ENCODE data around the gene TROAP.

Gene TROAP

GRCh38 chr12:49345825-49346658, 23.0 kb downstream of the TROAP start (continued):
- TF ChIP-seq KLF16 (tag by site-specific recombination; IDR thresholded peaks at IDR 0.05) (no peak), WT1 (tag by site-specific recombination; IDR thresholded peaks at IDR 0.05) (0 out of 2 replicates have a peak, but pooled peaks have one; percentile 33), PRDM1 (tag by site-specific recombination; IDR thresholded peaks at IDR 0.05) (peak; percentile 50; the same call in 1 of the 2 replicates), GLI4 (tag by site-specific recombination; IDR thresholded peaks at IDR 0.05) (no peak), SETDB1 (IDR thresholded peaks at IDR 0.05; ENCODE audit: insufficient read length, low read length) (no peak), ZBTB1 (tag by site-specific recombination; IDR thresholded peaks at IDR 0.05) (no peak), ZXDB (tag by site-specific recombination; IDR thresholded peaks at IDR 0.05) (0 out of 2 replicates have a peak, but pooled peaks have one; percentile 9), TRIM28 (IDR thresholded peaks at IDR 0.05; ENCODE audit: borderline replicate concordance, low read length) (no peak), ZBTB20 (tag by site-specific recombination; IDR thresholded peaks at IDR 0.05) (peak; percentile 12; the same call in 1 of the 2 replicates), GFI1B (tag by site-specific recombination; IDR thresholded peaks at IDR 0.05) (0 out of 2 replicates have a peak, but pooled peaks have one; percentile 16), ZBTB8A (tag by site-specific recombination; IDR thresholded peaks at IDR 0.05) (no peak), GLIS2 (tag by site-specific recombination; IDR thresholded peaks at IDR 0.05) (peak; percentile 2; the same call in 1 of the 2 replicates), ZNF175 (tag by site-specific recombination; IDR thresholded peaks at IDR 0.05) (no peak), ZNF324 (tag by site-specific recombination; IDR thresholded peaks at IDR 0.05) (0 out of 2 replicates have a peak, but pooled peaks have one; percentile 16), ZNF394 (tag by site-specific recombination; IDR thresholded peaks at IDR 0.05; ENCODE audit: borderline replicate concordance) (peak; percentile 52; the same call in 1 of the 2 replicates), ZFHX2 (tag by site-specific recombination; conservative IDR thresholded peaks at IDR 0.05) (peak; percentile 92), KLF1 (tag by site-specific recombination; IDR thresholded peaks at IDR 0.05) (peak; percentile 79), SP7 (tag by site-specific recombination; IDR thresholded peaks at IDR 0.05) (no peak; the same call in none of the 2 replicates), ZNF274 (IDR thresholded peaks at IDR 0.05; ENCODE audit: low read length) (no peak), ZNF274 (tag by site-specific recombination; IDR thresholded peaks at IDR 0.05; ENCODE audit: borderline replicate concordance) (no peak), EGR2 (tag by site-specific recombination; IDR thresholded peaks at IDR 0.05; ENCODE audit: low read depth) (peak; percentile 85), ZEB2 (tag by site-specific recombination; IDR thresholded peaks at IDR 0.05) (no peak), ZNF132 (tag by site-specific recombination; IDR thresholded peaks at IDR 0.05; ENCODE audit: borderline replicate concordance) (no peak), ZNF621 (tag by site-specific recombination; IDR thresholded peaks at IDR 0.05) (no peak)
- TF ChIP-seq, protein P1, sequence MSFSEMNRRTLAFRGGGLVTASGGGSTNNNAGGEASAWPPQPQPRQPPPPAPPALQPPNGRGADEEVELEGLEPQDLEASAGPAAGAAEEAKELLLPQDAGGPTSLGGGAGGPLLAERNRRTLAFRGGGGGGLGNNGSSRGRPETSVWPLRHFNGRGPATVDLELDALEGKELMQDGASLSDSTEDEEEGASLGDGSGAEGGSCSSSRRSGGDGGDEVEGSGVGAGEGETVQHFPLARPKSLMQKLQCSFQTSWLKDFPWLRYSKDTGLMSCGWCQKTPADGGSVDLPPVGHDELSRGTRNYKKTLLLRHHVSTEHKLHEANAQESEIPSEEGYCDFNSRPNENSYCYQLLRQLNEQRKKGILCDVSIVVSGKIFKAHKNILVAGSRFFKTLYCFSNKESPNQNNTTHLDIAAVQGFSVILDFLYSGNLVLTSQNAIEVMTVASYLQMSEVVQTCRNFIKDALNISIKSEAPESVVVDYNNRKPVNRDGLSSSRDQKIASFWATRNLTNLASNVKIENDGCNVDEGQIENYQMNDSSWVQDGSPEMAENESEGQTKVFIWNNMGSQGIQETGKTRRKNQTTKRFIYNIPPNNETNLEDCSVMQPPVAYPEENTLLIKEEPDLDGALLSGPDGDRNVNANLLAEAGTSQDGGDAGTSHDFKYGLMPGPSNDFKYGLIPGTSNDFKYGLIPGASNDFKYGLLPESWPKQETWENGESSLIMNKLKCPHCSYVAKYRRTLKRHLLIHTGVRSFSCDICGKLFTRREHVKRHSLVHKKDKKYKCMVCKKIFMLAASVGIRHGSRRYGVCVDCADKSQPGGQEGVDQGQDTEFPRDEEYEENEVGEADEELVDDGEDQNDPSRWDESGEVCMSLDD (tag by site-specific recombination; IDR thresholded peaks at IDR 0.05), result peak; percentile 25
- TF ChIP-seq, protein P2, sequence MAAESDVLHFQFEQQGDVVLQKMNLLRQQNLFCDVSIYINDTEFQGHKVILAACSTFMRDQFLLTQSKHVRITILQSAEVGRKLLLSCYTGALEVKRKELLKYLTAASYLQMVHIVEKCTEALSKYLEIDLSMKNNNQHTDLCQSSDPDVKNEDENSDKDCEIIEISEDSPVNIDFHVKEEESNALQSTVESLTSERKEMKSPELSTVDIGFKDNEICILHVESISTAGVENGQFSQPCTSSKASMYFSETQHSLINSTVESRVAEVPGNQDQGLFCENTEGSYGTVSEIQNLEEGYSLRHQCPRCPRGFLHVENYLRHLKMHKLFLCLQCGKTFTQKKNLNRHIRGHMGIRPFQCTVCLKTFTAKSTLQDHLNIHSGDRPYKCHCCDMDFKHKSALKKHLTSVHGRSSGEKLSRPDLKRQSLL (tag by site-specific recombination; IDR thresholded peaks at IDR 0.05), result no peak
- TF ChIP-seq, protein P3, sequence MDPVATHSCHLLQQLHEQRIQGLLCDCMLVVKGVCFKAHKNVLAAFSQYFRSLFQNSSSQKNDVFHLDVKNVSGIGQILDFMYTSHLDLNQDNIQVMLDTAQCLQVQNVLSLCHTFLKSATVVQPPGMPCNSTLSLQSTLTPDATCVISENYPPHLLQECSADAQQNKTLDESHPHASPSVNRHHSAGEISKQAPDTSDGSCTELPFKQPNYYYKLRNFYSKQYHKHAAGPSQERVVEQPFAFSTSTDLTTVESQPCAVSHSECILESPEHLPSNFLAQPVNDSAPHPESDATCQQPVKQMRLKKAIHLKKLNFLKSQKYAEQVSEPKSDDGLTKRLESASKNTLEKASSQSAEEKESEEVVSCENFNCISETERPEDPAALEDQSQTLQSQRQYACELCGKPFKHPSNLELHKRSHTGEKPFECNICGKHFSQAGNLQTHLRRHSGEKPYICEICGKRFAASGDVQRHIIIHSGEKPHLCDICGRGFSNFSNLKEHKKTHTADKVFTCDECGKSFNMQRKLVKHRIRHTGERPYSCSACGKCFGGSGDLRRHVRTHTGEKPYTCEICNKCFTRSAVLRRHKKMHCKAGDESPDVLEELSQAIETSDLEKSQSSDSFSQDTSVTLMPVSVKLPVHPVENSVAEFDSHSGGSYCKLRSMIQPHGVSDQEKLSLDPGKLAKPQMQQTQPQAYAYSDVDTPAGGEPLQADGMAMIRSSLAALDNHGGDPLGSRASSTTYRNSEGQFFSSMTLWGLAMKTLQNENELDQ (tag by site-specific recombination; IDR thresholded peaks at IDR 0.05; ENCODE audit: low read depth), result no peak

Measured in HEK293 (cell line).